ENCODE results near the gene OR6V1.

DNA sequence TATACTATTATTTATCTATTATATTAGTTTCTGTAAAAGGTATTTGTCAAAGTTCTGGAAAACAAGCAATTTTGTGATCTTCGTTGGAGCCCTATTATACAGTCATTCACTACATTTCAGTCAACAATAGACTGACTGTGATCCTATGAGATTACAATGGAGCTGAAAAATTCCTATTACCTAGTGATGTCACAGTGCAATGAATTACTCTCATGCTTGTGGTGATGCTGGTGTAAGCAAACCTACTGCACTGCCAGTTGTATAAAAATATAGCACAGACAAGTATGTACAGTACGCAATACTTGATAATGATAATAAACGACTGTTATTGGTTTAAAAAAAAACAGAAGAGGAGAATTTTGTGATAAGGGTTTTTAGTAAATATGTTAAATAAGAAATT lies 21.4 kb downstream of the OR6V1 start:
- TF ChIP-seq EZH2 (IDR thresholded peaks at IDR 0.05; ENCODE audit: low read length), result no peak
- TF ChIP-seq, protein P1, sequence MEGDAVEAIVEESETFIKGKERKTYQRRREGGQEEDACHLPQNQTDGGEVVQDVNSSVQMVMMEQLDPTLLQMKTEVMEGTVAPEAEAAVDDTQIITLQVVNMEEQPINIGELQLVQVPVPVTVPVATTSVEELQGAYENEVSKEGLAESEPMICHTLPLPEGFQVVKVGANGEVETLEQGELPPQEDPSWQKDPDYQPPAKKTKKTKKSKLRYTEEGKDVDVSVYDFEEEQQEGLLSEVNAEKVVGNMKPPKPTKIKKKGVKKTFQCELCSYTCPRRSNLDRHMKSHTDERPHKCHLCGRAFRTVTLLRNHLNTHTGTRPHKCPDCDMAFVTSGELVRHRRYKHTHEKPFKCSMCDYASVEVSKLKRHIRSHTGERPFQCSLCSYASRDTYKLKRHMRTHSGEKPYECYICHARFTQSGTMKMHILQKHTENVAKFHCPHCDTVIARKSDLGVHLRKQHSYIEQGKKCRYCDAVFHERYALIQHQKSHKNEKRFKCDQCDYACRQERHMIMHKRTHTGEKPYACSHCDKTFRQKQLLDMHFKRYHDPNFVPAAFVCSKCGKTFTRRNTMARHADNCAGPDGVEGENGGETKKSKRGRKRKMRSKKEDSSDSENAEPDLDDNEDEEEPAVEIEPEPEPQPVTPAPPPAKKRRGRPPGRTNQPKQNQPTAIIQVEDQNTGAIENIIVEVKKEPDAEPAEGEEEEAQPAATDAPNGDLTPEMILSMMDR (optimal IDR thresholded peaks at IDR 0.05 in 1 of 3, IDR thresholded peaks at IDR 0.05 in 1 of 3, conservative IDR thresholded peaks at IDR 0.05 in 1 of 3; ENCODE audit: extremely low read depth in 1 of 3, insufficient read depth in 2 of 3, low read length in 3 of 3), result no peak

Data from keratinocyte (primary cell).